H4 (cell line): ENCODE results near the gene VWF. TPM values are rescaled to one million over a fixed set of nuclear protein-coding genes. Genes with fewer than 3 reads are reported as not detected.
"Not testable (repeated sequence)": the region's sequence is repeated elsewhere in the genome, so short reads cannot be mapped to it uniquely, and the experiment has no call there.

Experiments used
- DNase-seq: peaks from one replicate; pipeline ENCODE4 v3.0.0-alpha.2; 2015; ENCODE audit warnings: low spot score
- total RNA-seq: library from RNA; depleted of rRNA; stranded (reverse); fragments of >200 nt; shearing (Covaris generic); gene quantifications from 2 replicates; pipeline ENCODE4 v1.2.3, GENCODE V29; 2014

VWF gene
- total RNA-seq, 1 experiment from 2014 or later = 0.23 TPM

DNA sequence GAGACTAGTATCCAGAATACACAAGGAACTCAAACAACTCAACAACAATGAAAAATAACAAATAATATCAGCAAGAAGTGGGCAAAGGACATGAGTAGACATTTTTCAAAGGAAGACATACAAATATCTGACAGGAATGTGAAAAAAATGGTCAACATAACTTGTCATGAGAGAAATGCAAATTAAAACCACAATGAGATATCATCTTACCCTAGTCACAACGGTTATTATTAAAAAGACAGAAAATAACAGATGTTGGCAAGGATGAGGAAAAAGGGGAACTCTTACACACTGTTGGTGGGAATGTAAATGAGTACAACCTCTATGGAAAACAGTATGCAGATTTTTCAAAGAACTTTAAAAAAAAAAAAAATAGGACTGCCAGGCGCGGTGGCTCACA is 20.4 kb downstream of the VWF start:
- DNase-seq = no peak

DNA sequence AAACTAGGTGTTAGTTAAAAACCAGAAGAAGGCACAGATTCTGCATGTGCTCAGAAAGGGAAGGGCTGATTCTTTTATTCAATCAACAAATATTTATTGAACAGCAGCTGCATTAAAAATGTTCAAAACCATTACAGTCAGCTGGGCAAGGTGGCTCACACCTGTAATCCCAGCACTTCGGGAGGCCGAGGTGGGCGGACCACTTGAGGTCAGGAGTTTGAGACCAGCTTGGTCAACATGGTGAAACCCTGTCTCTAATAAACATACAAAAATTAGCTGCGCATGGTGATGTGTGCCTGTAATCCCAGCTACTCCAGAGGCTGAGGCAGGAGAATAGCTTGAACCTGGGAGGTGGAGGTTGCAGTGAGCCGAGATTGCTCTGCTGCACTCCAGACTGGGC is 22.4 kb downstream of the VWF start:
- DNase-seq = not testable (repeated sequence)

DNA sequence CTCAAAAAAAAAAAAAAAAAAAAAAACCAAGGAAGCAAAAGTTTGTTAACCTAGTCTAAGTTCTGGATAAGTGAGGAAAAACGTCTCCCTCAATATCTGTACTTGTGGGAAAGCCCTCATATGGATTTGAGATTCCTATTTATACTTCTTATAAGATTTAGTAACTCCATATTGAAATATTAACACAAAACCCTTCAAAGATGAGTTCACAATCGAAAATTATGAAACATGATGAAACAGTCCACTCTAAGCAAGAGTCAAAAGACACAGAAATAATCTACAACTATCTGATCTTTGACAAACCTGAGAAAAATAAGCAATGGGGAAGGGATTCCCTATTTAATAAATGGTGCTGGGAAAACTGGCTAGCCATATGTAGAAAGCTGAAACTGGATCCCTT is 25.2 kb downstream of the VWF start:
- DNase-seq = no peak

DNA sequence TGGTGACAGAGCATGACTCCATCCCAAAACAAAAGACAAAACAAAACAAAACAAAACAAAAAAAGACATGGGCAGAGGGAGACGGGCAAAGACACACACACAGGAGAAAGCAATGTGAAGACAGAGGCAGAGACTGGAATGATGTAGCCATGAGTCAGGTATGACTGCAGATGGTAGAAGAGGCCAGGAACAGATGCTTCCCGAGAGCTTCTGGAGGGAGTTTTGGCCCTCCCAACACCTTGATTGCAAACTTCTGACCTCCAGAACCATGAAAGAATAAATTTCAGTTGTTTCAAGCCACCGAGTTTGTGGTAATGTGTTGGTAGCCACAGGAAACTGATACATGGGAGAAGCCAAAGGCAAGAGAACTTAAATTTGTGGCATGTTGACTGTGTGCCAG is 27.1 kb downstream of the VWF start:
- DNase-seq = no peak

DNA sequence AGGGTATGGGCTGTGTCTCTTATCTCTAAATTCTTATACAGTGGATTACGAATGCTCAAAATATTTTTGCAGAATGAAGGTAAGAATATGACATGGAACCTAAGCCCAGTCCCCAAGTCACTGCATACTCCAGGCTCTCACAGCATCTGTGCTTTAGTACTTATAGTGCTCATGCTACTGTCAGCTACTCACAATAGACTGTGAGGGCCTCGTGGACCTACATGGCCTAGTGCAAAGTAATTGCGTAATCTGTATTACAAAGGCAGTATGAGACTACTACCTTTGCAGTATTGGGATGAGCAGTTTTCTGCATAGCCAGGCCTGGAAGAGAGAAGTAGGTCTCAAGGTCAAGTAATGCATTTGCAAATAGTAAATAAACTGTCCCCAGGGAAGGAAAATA is 27.9 kb downstream of the VWF start:
- no peak for DNase-seq

DNA sequence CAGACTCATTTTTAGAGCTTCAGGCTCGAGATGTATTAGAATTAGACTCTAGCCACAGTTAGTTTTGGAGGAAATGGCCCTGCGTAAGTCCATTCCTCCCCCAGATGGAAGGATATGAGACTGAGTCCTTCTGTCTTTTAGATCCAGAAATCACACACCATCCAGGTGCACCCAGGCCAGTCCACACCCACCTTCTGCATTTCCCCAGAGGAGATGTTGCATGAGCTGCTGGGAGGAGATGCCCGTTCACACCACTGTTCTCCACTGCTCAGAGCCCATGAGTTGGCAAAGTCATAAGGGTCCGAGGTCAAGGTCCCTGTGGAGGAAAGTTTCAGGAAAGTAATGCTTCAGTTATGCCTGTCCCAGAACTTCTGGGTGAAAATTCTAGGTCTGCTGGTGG is 29.2 kb downstream of the VWF start:
- DNase-seq = no peak

DNA sequence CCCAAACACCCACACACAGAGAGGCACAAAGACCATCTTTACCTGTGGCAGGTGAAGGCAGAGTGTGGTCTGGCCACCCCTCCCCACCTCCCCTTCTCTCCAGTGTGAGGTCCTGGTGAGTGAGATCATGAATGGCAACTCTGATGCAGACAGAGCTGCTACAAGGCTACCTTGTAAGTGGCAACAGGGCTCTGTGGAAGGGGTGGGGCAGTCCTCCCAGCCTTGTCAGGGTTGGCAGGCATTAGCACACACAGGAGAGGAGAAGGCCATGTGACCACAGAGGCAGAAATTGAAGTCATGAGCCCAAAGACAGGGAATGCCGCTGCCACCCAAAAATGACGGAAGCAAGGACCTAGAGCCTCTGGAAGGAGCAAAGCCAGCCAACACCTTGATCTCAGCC is 30.7 kb downstream of the VWF start:
- DNase-seq = peak; percentile 55

DNA sequence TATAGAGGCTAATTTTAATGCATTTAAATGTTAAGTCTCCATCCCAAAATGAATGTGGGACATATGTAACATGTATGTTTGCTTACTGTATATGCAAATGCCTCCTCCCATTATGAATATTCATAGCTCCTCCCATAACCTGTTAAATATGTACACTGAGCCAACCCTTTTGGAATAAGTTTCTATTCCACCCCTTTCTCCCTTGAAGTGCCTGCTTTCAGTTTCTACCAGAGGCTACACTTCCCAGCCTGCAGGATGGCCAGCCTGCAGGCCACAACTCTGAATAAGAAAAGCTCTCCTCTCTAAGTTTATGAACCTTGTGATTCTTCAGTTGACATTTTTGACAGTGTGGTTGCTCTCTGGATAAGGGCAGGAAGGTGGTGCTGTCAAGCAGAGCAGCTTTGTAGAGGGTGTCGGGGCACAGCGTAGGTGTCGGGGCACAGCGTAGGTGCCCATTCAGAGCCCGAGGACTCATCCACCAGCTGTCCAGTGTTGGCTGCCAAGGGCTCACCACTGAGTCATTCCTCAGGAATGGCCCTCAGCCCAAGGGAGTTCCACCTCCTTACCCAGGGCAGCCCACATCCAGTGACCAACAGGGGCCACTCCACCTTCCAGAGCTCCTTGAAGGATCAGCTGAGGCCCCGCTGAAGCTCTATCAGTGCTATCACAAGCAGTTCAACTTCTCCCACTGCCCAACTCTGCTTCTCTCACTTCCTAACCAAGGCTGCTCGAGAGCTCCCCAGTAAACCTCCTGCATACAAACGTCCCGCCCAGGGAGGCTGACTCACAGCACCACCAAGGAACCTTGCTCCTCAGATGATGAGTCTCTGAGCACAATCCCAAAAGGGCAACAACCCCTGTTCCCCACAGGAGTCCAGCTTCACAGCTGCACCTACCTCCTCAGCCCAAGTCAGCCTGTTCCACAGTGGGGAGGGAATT is 31.4 kb downstream of the VWF start:
- peak; percentile 92 for DNase-seq

DNA sequence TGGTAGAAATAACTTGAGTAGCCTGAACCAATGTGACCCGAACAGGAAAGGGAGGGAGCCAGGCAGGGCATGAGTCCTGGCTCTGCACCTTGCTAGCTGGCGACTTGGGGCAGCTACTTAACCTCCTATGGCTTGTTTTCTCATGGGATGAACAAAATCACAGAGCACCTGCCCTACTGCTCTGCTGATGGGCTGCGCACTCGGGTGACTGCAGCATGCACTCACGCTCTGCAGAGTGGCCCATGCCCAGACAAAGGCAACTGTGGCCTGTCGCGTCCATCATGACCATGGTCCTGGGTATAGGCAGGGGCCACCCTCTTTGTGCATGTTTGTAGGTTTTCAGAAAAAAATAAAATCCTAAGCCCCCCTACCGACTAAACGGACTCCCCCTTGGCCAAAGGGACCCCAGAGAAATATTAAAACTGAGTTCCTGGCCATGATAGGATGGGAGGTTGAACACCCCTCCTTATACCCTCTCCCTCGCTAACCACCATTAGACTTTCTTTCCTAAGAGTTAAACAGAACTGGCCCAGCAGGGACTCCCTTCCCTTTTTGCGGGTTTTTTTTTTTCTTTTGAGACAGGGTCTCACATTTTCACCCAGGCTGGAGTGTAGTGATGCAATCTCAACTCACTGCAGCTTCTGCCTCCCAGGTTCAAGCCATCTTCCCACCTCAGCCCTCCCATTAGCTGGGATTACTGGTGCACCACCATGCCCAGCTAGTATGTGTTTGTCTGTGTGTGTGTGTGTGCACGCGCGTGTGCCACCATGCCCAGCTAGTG is 32.5 kb downstream of the VWF start:
- DNase-seq = no peak

DNA sequence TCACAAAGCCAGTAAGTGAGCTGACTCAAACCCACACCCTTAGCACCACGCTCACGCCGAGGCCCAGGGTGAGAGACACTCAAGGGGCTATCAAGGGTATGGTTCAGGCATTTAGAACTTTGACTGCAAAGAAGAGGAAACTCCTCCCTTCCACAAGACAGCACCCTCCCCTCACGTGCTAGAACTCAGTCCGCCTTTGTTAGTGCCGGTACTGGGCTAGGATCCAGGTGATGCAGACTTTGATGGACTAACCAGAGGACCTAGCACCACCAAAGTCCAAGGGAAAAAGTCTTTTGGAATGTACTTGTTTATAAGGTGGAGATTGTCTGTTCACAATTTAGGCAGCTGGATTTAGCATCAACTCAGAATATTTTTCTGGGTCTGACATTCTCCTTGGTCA is 33.7 kb downstream of the VWF start:
- DNase-seq = no peak

DNA sequence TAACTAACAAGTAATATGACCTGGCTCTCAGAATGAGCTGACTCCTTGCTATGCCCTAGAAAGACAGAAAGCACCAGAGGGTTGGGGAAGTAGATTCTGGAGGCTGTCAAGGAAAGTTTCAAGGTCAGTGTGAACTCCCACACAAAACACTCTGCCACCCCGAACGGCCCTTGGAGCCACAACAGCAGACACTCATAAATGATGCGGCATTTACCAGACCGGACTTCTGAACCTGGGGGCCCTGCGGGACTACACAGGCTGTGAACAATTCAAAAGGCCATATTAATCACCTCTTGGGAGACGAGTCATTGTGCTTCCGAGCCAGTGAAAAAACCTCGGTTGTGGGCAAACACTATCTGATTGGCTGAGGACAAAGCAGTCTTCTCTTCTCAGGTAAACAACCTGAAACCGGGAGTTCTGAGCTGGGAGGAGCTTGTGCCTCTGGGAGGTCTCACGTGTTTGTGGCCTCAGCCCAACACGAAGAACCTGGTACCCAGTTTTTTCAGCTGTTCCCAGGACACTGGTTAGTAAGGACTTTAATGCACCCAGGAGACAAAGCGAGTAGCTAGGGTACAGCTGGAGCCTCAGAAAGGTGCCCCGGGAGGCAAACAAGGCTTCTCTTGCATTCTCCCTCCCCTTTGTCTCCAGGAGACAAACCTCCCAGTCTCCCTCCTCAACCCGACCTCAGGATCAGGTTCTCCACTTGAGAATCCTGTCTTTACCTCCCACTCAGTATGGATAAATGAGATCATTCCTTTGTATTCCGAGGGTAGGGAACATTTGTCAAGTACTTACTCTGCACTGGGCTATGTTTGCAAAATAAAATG is 35.3 kb downstream of the VWF start:
- no peak for DNase-seq

DNA sequence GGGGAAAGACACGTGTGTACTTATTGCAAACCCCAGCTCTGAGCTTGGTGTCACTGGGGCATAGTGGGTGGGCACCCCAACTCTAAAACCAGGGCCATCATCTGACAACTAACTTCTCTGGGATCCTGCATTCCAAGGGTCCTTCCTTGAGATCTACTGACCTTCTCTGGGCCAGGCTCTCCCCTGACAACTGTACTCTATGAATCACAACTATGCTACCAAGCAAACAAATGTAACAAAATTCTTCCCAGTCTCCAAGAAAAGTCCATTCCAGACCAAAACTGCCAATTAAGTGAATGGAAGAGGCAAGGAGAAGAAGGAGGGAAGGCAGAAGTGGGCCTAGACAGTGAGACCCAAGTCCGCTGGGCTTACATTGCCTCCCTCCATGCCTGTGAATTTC is 38.2 kb downstream of the VWF start:
- no peak for DNase-seq

DNA sequence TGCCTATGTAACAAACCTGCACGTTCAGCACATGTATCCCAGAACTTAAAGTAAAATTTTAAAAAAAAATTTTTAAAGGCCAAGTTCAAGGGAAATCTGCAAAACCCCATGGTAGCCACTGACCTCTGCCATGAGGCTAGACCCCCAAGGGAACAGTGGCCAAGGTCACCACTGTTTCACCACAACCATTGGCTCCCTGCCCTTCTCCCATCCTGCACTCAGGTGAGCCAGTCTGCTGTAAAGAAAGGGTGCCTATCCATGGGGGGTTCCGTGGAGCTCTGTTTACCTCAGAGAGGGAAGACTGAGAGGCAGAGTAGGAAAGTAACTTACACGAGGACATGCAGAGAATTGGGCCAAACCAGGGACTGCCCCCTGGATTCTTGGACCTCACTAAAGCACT is 38.6 kb downstream of the VWF start:
- DNase-seq = no peak

DNA sequence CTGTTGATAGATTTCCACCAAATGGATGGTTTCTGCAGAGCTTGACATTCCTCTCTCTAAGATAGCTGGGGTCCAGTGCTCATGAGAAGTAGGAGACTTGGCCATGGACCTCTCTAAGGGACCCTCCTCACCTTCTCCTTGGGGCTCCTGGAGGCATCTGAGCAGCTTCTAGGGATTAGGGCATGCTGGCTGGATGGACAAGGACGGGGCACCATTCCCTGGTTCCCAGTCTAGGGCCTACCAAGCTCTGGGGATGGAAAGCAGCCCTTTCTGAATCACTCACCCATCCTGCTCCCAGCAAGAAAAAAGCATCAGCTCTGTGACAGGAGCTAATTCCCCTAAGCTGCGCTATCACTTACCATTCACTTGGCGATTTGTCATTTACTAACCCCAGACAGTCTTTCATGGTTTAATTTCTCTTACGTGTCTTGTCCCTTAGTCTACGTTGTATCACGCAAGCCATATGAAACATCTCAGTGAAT is 39.5 kb downstream of the VWF start:
- DNase-seq = no peak

DNA sequence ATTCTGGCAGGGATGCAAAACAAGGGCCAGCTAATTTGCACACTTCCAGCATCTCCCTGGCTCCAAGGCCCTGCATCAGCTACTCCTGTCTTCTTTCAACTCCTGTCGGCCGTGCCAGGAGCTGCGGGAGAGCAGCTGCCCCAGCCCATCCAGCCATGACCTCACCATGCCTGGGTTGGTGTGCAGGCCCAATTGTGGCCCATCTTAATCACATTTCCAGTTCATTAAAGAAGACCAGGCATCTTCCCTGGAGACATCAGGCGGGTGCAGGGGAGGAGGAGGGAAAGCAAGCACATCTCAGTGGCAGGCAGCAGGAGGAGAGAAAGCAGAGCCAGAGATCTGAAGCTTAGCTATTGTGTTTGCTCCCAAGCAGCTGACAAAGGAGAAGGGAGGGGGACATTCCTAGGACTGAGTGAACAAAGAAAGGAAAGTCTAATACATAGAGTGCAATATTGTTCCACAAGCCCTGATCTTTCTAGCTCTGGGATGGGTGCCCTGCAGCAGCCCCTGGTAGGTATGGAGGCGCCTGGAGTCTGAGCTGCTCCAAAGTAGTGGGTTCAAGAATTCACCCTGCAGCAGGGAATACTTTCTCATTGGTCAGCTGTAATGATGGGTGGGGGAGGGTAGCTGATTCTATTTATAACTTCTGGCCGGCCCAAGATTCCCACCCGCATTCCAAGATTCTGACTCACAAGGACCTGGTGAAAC is 40.1 kb downstream of the VWF start:
- peak; percentile 50 for DNase-seq

DNA sequence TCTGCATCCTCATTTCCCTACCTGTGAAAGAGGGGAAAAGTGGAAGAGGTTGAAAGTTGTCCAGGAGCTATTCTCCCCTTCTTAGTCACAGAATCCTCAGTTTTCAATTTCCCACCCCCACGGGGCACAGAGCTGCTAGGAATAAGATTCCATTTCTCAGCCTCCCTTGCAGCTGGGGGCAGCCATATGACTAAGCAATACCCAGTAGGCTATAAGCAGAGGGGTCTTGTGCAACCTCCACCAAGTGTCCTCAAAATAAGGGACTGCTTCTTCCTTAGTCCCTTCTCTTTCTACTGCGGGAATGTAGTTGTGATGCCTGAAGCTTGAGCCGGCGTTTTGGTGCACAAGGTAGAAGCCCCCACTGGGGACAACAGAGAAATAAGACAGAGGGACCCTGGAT is 40.9 kb downstream of the VWF start:
- DNase-seq = no peak

DNA sequence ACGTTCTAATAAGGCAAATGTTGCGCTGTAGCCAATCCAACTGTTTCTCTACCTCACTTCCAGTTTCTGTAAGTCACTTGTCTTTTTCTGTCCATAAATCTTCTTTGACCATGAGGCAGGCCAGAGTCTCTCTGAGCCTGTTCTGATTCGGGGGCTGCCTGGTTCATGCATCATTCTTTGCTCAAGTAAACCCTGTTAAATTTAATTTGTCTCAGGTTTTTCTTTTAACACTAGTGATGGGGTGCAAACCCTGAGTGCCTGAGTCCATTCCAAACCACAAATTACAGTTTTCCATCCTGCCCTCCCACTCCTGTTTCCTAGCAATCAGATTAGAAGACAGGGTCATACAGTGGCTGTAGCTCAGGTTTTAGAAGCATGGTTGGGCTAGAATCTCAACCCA is 41.9 kb downstream of the VWF start:
- DNase-seq = no peak

DNA sequence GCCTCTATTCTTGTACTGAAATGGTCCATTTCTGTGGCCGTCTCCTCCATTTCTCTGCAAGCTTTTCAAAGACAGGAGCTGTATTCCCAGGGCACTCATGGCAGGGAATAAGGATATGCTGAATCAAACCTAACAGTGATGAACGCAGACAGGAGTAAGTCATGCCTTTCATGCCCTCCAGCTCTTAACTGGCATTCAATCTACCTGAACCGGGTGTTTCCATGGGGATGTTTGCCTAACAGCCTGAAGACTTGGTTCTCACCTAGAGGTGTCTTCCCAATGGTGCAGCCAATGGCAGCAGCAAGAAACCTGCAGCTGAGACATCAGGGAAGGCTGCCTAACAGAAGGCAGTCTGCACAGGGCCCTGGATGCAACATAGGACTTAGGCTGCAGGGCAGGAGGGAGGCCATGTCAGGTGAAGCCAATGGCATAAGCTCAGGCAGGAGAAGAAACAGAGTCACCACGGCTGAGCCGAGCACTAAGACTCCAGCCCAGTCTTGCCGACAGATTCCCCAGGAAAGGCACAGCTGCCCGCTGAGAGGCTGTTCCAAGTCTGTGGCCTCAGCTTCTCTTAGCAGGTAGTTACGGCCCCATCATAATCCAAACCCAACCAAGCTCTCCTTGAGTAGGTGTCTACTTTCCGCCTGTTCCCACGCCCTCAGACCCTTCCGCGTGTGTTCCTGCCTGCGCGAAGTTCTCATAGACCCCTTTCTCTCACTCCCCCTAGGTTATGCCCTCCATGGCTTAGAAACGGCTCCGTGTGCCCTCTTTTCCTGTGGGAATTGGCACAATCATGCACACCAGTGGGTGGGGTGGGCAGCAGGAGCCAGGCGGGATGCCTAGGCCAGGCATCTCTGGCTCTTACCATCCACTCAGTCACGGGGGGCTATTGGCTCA is 44.1 kb downstream of the VWF start:
- no peak for DNase-seq

DNA sequence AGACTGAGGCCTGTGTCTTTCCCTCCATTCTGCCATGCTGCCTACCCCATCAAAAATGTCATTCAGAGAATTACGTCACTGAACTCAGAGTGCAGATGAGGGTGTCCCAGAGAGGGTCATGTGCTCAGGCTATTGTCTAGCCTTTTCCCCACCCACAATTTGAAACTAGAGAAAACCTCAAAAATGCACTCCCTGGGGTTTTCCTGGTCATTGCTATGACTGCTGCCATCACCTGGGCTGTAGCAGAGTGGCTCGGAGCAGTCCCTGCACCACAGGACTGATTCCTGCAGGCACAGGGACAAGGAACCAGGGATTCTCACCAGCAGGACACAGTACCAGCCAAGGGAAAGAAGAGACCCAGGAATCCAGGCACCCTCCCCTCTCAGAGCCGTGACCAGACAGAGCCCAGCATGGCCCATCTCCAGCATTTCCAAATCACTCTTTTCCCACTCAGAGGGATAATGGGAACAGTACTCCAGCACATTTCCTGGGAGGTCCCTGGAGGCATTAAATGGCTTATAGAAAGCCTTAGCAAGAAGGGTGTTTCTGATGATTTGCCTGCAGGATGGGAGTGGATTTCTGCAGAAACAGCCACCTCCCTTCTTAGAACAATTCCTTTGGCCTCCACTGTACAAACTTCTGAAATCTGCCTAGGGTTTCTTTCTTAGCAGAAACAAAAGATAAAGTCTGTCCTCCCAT is 45.9 kb downstream of the VWF start:
- DNase-seq = peak; percentile 87

DNA sequence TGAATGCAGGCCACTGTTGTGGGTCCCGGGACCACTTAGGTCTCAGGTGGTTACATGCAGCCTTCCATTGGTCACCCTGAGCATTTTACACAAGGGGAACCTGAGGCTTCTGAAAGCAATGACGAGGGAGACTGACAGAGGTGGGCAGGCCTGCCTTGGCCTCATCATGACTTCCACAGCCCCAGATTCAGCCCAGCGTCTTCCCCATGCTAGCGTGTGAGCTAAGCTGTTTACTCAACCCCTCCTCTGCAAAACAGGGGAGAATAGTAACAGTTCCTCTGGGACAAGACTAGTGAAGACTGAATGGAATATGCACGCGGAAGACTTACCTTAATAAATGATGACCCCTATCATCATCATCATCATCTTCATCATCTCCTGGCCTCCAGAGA is 46.8 kb downstream of the VWF start:
- no peak for DNase-seq
